GM21515 (cell line): Measurements from ENCODE around the gene DHRS12.
A peak's percentile ranks its signal among the peaks of the same experiment; 100 is the strongest.

Experiments
- ATAC-seq: cut with Tn5 transposase; IDR thresholded peaks from one replicate; pipeline ENCODE4 v1.9.1; 2021; ENCODE audit not compliant: unreplicated experiment

Gene DHRS12

DNA sequence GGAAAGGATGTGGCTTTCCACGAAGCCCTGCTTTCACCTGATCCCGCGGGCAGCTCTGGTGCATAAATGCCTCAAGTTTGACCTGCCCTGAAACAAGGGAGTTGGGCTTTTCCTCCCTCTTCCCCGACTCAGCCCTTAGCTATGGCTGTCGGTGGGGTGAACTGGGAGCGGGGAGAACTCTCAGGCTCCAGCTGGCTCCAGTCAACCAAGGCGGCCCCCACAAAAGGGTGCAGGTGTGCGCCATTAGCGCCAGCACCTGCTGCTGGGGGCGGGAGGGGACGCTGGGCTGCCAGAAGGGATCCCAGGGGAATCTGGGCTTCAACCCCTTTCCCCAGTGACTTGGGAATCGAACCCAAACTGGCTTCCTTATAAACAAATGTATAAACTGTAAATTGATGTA lies 7.1 kb upstream of the DHRS12 start:
- no peak for ATAC-seq

DNA sequence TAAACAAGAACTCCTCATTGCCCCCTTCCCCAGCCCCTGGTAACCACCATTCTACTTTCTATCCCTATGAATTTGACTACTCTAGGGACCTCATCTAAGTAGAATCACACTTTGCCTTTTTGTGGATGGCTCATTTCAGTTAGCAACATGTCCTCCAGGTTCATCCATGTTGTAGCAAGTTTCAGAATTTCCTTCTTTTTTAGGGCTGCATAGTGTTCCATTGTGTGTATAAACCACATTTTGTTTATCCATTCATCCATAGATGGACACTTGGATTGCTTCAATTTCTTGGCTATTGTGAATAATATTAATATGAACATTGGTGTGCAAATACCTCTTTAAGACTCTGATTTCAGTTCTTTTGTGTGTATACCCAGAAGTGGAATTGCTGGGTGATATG lies 4.8 kb upstream of the DHRS12 start:
- ATAC-seq: no peak

DNA sequence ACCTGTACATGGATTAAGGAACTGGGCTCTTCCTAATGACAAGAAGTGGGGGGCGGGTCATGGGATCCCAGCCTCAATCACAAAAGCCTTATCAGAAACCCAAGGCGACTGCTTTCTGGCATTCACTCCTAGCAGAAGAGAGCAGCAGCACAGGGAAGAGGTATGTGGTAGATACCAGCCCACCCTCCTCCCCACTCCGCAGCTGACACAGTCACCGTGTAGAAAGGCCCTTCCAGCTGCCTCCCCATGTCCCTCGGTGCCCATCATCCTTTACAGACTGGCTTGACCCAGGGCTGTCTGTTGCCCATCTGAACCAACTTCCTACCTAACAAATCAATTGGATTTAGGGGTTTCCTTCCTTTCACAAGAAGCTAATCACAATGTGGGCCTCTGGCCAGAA lies 3.1 kb upstream of the DHRS12 start:
- ATAC-seq: no peak

DNA sequence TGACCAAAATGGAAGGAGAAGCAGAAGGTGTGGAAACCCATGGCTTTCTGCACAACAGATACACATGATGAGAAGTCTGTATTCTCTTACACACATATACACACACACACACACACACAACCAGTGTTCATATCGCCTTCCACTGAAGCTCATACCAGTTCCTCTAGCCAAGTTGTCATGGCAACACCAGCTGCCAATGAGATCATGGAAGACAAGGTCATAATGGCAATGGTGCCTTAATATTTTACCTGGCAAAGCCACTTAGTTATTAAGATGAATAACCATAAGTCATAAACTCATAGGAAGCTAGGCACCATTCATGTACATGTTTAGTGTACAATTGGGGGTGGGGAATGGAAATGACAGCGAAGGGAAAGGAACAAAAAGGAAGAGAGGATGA lies 2.6 kb upstream of the DHRS12 start:
- ATAC-seq: no peak

DNA sequence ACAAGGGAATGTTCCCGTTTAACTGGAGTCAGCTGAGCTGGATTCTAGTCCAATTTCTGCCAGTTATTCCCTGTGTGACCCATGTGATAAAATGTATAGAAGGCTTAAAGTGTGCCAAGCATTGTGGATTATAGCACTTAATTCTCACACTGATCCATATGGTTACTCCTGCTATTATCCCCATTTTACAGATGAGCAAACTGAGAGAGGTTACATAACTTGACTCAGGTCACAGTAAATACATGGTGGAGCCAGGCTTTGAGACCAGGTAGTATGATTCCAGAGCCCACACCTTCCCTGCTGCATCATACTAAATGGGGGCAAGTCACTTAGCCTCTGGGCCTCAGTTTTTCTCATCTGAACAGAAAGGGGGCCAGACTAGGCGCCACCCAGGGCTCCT lies 2.0 kb upstream of the DHRS12 start:
- no peak for ATAC-seq

DNA sequence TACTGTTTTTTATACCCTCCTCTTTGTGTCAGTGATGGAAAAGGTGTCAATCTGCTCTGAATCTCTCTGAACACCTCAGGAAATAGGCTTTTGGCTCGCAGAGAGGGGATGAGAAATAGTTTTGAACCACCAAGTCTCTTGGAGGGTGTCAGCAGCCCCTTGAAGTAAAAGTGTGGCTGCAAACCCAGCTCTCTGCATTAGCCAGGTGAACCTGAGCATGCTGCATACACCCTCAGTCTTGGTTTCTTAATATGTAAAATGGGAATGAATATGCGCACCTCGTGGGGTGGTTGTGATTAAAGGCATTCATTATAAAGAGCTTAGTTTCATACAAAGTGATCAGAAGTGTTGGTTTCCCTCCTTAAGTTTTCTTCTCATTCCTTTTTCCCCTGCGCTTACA lies 1.4 kb upstream of the DHRS12 start:
- ATAC-seq: no peak

DNA sequence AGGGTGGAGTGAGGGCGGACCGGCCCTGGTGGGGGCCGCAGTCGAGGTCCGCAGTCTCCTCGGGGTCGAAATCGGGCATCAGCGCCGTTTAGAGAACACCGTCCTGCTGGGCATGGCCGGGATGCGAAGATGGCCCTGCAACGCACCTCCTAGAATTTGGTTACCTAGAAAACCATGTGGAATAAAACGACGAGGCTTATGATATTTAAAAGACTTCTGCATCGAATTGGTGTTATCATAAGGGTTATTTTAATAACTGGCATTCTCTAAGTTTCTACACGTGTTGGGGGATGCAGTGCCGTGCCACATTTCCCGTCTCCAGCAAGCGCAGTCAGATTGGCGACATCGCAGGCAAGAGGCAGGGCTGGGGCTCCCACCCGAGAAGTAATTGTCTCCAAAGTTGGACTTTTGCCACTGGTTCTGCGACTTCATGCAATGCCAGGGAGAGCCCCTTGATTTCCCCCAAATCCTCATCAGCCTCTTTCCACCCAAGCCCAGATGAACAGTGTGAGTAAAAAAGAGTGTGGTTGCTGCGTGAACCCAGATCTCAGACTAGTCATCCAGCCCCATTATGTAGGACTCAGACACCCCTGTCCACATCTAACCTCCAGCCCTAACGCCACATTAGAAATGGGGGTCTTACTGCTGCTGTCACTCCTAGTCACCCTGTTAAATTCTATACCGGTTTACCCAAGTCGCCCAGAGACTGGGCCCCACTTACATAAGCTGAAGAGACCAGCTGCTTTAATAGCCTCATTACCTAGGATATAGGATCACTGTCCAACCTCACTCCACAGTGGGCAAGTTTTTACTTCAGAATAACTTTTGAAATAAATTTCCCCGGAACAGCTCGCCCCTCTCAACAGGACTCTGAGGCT lies 571 bp upstream of the DHRS12 start:
- ATAC-seq: no peak

DNA sequence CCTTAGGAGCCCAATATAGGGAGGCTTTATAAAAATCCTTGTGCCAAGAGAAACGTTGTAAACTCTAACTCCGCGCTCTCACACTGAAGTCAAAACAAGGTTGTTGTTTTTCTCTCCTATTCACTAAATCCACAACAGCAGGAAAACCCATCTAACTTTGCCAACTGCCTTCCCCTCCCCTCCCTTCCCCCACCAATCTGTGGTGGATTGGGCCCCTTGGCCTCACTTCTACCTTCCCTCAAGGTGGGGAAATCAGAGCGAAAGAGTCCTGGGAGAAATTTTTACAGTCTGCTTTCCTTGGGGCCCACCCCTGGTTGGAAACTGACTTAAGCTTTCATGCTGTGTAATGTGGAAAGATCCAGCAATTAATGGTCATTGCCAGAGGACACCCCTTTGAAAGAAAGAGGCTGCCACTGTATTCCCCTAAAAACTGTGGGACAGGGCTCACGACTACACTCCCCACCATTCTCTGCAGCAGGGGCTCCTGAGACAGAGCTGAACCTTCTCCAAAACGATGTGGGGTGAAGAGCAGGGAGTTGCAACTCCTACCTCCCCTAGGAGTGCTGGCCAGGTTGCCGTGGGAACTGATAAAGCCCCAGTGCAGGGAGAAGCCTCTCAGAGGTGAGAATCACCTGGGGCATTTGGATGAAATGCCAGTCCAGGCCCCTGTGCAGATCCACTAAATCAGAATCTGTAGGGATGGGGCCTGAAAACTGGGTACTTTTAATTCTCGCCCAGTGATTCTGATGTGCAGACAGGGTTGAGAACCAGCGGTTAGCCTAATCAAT lies 1.1 kb downstream of the DHRS12 start:
- no peak for ATAC-seq

DNA sequence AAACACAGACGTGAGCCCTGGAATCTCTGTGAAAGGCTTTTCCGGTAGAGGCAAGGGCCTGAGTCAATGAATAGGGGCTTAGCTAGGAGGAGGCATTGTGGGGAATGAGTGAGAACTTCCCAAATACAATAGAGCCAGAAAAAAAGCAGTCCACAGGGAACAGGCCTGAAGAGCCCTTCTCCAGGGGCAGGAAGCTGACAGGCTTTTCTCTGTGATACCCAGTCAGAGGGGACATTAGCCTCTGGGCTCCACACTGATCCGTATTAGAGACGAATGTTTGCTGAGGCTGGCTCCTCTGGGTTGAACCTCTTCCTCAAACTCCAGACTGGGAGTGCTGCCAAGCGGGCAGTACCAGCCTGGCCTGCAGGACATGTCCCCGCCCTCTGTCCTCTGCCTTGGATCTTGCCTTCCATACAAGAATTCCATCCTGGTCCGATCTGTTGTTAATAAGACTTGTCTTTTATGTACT lies 2.3 kb downstream of the DHRS12 start:
- ATAC-seq: no peak

DNA sequence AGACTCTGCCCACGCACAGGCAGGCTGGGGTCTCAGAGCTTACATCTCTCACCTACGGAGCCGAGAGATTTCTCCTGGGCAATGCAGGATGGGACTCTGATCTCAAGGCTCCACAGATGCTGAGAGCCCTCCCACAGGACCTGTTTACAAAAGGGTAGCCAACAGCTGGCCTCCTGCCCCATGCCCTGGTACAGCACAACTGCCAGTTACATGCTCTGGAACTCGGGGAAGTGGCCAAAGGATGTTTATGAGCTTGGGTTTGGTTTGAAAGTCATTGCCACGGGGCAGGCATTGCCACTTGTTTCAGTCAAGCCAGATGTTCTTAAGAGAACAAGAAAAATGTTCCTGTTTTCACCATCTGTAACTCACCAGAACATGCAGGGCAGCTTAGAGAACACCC lies 3.5 kb downstream of the DHRS12 start:
- no peak for ATAC-seq

DNA sequence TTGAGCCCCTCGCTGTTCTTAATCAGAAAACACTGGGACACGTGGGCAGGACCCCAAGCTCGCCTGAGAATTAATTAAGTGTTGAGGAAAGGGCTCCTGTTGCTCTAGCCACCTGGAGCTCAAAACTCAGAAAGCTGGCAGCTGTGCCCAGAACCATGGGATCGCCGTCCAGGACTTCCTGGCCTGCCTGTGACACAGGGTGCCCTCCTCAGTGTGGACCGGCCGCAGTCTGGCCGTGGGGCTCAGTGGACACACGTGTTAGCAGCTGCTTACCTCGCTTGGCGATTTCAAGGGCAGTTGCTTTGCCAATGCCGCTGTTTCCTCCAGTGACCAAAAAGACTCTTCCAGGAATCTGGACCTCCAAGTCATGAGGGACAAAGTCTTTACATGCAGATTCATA lies 4.7 kb downstream of the DHRS12 start:
- ATAC-seq: no peak

DNA sequence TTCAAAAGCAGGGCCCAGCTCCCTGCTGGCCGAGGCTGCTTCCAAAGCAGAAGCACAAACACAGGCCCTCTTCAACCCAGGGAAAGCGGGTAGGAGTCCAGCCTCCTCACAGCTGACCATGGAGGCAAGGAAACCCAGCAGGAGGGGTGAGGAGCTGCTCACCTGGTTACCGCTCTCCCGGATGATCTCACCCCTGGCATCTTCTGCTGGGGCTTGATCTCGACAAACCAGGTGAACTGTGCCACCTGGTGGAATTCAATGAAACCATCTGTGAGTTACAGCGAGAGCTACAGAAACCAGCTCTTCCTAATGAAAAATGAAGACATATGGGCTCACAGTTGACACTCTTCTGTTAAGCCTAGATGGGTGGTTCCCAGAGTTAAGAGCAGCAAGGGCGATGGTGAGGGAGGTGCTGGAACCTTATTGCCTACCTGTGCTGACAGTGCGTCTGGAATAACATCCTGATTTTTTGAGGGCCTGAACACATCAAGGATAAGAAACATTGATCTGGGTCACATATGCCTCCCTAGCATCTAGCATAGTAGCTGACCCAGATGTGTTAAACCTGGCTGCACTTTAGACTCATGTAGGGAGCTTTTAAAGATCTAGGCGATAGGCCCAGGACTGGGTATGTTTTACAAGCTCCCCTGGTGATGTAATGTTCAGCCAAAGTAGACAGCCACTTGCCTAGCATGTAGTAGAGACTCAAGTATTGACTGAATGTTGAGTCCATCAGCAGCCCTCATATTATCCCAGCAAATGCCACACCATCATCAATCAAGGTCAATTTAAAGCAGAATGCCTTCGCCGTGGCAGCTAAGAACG lies 6.1 kb downstream of the DHRS12 start:
- ATAC-seq: no peak

DNA sequence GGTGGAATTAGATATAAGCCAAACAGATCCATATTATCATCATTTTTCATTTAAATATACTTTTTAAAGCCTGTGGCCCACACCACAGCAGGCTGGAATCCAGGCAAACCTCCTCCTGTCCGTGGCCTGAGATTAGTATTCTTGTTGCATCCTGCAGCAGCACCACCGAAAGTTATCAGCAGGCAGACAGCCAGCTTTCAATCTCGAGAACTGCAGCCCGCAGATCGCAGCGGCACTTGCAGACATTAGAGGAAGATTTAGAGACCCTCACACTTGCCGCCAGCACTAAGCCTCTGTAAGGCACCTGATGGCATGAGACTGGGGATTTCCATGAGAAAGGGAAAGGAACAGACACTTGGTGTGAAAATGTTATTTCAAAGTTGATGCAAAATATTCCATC lies 7.4 kb downstream of the DHRS12 start:
- ATAC-seq: no peak

DNA sequence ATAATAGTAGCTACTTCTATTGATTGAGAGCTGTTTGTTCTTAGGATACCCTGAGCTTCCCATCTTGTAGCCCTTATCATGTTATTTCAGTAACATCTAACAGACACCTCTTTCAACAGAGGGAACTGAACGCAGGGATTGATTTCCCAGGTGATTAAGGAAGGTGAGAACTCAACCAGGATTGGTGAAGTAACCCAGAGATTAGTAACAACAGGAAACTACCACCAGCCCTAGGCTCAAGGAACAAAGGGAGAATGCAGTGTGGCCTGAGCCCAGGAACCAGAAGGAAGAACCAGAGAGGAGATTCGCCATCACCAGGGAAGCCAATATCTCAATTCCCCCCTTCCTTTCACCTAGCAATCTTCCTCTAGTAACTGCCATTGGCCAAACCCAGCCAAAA lies 8.5 kb downstream of the DHRS12 start:
- ATAC-seq: no peak

DNA sequence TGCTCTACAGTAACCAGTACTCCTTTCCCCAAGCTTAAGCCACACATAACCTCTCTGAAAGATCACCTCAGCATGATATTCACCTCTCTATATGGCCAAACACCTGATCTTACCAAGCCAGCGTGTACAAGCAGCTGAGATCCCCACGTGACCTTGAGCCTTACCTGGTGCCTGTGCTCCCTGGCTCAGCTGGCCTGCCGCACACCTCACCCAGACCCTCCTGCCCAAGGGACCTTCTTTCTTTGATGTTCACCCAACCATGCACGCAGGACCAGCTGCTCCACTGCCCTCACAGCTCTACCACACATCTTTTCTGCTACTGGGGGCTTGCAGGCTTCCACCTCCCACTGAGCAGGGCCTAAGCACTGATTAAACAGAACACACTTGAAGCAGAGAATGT lies 9.0 kb downstream of the DHRS12 start:
- no peak for ATAC-seq

DNA sequence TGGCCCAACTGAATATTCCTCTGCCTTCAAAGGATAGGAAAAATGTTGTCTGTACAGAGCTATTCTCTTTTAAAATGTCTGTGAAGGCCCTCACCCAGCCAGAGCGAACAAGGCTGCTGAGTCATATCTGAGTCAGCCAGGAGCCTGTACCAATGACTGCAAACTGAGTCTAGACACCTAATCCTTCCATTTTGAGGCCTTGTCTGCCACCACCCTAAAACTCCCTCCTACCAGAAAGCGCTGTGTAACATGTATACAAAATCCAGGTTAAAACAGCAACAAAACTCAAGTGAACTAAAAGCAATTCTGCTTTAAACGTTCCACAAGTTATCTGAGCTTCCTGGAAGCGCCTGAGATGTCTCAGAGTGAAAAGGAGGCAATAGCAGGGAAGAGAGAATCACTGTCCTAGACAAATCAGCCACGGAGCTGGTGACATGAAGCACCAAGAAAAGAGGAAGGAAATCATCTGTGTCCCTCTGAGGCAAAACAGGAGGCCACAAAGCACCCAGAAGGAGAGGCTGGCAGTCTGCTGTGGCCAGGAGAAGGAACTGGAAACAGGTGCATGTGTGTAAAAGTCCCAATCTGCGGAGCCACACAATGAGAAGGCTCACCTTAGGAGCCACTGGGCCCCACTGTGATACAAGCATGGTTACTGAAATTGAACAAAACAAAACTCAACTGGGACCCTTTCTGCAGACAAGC lies 10.2 kb downstream of the DHRS12 start:
- peak; percentile 59 for ATAC-seq

DNA sequence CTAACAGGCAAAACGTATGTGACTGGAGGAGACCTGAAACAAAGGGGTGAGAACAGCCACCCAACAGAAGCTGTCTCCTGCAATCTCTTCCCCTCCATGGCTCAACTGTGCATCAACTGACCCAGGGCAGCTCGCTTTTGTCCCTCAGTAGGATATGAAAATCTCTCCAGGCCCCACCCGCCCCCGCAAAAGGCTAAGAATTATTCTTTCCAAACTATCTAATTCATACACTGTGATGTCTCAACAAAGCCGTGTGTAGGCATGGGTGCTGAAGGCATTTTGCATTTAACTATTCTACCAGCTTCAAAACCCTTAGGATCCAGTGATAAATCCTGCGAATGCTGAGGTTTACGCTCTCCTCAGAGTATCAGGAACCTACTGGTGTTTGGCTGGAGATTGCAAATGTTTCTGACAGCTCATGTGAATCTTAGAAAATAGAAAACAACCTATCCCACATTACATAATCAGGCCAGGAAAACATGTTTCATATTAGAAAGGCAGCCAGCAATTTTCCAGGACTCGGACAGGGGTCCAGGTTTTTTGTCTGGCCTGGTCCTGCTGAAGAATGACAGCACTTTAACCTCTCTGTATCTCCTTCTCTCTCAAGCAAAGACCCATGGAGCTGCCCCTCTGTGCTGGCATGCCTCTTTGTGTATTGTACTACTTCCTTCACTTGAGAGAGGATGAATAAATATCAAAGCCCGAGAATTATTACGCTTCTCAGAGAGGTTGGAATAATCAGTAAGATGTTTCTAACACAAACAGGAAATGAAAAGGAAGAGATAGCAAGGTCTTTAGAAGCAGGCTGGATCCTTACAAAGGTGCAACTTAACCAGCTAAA lies 17.3 kb downstream of the DHRS12 start:
- ATAC-seq: no peak

DNA sequence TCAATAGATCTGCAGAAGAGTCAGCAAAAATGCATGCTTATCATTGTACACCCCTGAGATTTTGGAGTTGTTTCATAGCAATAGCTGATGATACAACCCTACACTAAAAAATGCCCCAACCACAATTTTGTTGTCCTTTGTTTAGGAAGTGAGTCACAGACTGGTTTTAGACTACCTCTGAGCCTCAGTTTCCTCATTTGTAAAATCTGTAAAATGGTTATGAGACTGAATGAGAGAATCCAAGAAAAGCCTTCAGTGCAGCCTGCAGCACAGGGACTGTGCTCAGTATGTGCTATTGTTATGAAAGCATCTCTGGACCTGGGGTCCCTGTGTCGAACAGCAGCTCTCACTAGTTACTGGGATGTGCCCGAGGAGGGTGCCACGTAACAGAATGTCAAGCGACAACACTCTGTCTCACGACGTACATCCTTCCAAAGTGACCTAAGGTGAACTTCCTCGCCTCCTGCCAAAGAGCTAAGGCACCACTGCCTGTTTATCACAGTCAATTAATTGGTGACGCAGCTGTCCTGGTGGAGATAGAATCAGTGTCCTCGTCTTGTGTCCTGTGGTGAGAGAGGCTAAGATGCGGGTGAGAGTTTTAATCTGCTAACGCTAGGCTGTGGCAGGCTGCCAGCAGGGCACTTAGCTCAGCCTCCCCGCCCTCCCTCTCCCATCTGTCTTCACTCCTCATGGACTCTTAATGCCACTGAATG lies 18.1 kb downstream of the DHRS12 start:
- no peak for ATAC-seq

DNA sequence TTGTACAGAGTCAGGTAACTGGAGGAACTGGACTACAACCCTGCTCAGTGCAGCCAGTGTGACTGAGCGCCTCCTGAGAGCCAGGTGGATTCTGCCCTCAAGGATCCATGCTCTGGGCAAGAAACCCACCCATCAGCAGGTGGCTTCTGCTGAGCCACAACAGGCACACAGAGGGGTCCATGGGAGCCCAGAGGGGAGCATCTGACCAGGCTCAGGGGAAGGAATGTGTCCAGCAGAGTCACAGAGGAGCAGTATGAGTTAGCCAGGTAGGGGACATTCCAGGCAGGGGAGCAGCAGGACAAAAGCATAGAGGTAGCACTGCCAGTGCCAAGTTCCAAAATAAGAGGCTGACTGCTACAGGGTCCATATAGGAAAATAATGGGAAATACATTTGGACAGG lies 19.9 kb downstream of the DHRS12 start:
- no peak for ATAC-seq
